ENCODE data around the gene GPX4. TPM values are rescaled to one million over a fixed set of nuclear protein-coding genes. Genes with fewer than 3 reads are reported as not detected.

GPX4 gene
- total and polyA plus RNA-seq, 9 of the 15 experiments (the other 6 are each of a cell fraction or from before 2014, with no cell fraction given): 61.4 to 661 (median 349) TPM

GRCh38 chr19:1149259-1150045 is 45.7 kb downstream of the GPX4 start:
- CTCF ChIA-PET (ENCODE audit: low intra/inter-chr PET ratio): no interaction called here
- H3K27ac ChIP-seq (ENCODE audit: extremely low read depth, low read depth, low read length): no peak overlapping the region

More at GRCh38 chr19:1149259-1150045, 45.7 kb downstream of the GPX4 start:
- Histone ChIP-seq H3K4me1 (replicated peaks in 1 of 2; ENCODE audit: control insufficient read depth in 2 of 2, insufficient read depth in 2 of 2, low read length in 2 of 2) (peaks cover 0 to 55% of the 10 kb centered on the region in 2 experiments; a peak in 2 of 5 replicates), H3K4me3 (no peak overlapping the region), H2AFZ (ENCODE audit: low read depth, low read length) (no peak overlapping the region), H3K9ac (ENCODE audit: insufficient read depth in 1 of 2, low read depth in 2 of 2, low read length in 2 of 2) (0 out of 4 replicates have a peak overlapping the region, but pooled peaks of 1 of the 2 experiments have one; percentile 26), H3K79me2 (ENCODE audit: control insufficient read depth, insufficient read depth, low read length) (no peaks in the 10 kb centered on the region), H3K36me3 (ENCODE audit: control insufficient read depth, insufficient read depth, low read length) (peaks cover 43% of the 10 kb centered on the region; the same call in 1 of the 3 replicates), H3K9me3 (replicated peaks; ENCODE audit: control insufficient read depth, insufficient read depth, low read depth, low read length) (no peaks in the 10 kb centered on the region), H3K9me1 (ENCODE audit: control insufficient read depth, insufficient read depth, low read length) (no peaks in the 10 kb centered on the region), H3K4me2 (ENCODE audit: insufficient read depth, low read length) (no peak overlapping the region), H4K20me1 (replicated peaks; ENCODE audit: control insufficient read depth, insufficient read depth, low read length) (no peaks in the 10 kb centered on the region), H3K27me3 (ENCODE audit: control insufficient read depth in 2 of 2, insufficient read depth in 2 of 2, low read length in 2 of 2) (no peaks in the 10 kb centered on the region)
- no peak for ATAC-seq
- POLR2A ChIA-PET: no interaction called here
- DNase-seq (ENCODE audit: extremely low read depth in 1 of 4, low spot score in 3 of 4): no peak
- intact Hi-C loops (cut with micrococcal nuclease) (no loop called here), in situ Hi-C loops (cut with MboI) (no loop called here)
- BruUV-seq (replicated peaks): no TSS peak
- no peak for FAIRE-seq
- TF ChIP-seq HLTF (IDR thresholded peaks at IDR 0.05): no peak
- no peak for TF ChIP-seq ZBED1 (IDR thresholded peaks at IDR 0.05)
- TF ChIP-seq CREBBP (IDR thresholded peaks at IDR 0.05; ENCODE audit: low read depth, low read length): no peak
- TF ChIP-seq ZNF696 (CRISPR knock-in tag; conservative IDR thresholded peaks at IDR 0.05): no peak
- no peak for TF ChIP-seq TAF9B (IDR thresholded peaks at IDR 0.05; ENCODE audit: partially characterized antibody)
- peak; percentile 43 for TF ChIP-seq POLR2G (IDR thresholded peaks at IDR 0.05; ENCODE audit: low read depth, low read length)
- TF ChIP-seq RFX7 (CRISPR knock-in tag; IDR thresholded peaks at IDR 0.05): no peak
- peak; percentile 13 for TF ChIP-seq RBM22 (IDR thresholded peaks at IDR 0.05; ENCODE audit: low read depth, low read length, poor library complexity, severe bottlenecking)
- TF ChIP-seq ZNF395 (CRISPR knock-in tag; IDR thresholded peaks at IDR 0.05): no peak
- TF ChIP-seq ZNF445 (CRISPR knock-in tag; IDR thresholded peaks at IDR 0.05; ENCODE audit: low read depth): no peak
- no peak for TF ChIP-seq IFI16 (CRISPR knock-in tag; IDR thresholded peaks at IDR 0.05)
- TF ChIP-seq, protein P1, sequence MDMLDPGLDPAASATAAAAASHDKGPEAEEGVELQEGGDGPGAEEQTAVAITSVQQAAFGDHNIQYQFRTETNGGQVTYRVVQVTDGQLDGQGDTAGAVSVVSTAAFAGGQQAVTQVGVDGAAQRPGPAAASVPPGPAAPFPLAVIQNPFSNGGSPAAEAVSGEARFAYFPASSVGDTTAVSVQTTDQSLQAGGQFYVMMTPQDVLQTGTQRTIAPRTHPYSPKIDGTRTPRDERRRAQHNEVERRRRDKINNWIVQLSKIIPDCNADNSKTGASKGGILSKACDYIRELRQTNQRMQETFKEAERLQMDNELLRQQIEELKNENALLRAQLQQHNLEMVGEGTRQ (CRISPR knock-in tag; IDR thresholded peaks at IDR 0.05): no peak
- TF ChIP-seq, protein P2, sequence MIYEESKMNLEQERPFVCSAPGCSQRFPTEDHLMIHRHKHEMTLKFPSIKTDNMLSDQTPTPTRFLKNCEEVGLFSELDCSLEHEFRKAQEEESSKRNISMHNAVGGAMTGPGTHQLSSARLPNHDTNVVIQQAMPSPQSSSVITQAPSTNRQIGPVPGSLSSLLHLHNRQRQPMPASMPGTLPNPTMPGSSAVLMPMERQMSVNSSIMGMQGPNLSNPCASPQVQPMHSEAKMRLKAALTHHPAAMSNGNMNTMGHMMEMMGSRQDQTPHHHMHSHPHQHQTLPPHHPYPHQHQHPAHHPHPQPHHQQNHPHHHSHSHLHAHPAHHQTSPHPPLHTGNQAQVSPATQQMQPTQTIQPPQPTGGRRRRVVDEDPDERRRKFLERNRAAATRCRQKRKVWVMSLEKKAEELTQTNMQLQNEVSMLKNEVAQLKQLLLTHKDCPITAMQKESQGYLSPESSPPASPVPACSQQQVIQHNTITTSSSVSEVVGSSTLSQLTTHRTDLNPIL (CRISPR knock-in tag; IDR thresholded peaks at IDR 0.05): no peak
- no peak for TF ChIP-seq MAFF (IDR thresholded peaks at IDR 0.05; ENCODE audit: low read length)
- TF ChIP-seq BCOR (IDR thresholded peaks at IDR 0.05): 0 out of 2 replicates have a peak, but pooled peaks have one; percentile 20
- no peak for TF ChIP-seq CBX5 (IDR thresholded peaks at IDR 0.05; ENCODE audit: borderline replicate concordance, low read depth)
- no peak for TF ChIP-seq CBX1 (IDR thresholded peaks at IDR 0.05; ENCODE audit: low read depth)
- 93% methylated on average over 34 of the region's 39 CpGs for WGBS (ENCODE audit: insufficient coverage, low coverage, missing lambda C conversion rate)
